Lung (tissue), 12 donors: ENCODE measurements around the gene SLC8A1. TPM values are rescaled to one million over a fixed set of nuclear protein-coding genes. Genes with fewer than 3 reads are reported as not detected.

Experiments used
- ATAC-seq: fragments of 200-7000 bp; cut with Tn5 transposase; one replicate; pipeline ENCODE4 v1.9.1; 2020; ENCODE audit warnings: moderate number of reproducible peaks; ENCODE audit not compliant: insufficient read depth, low FRiP score
- DNase-seq, 3 donors: peaks; one replicate each; pipeline ENCODE4 v3.0.0-alpha.2; 2013 to 2017
- H3K27ac ChIP-seq, 2 donors: one replicate each; pipeline ENCODE4 v1.5.1; 2013; ENCODE audit warnings: mild to moderate bottlenecking in 2 of 2, moderate library complexity in 2 of 2, control low read depth in 1 of 2, inconsistent platforms in 1 of 2, low read depth in 1 of 2, low read length in 1 of 2
- H3K27me3 ChIP-seq, 3 donors: one replicate each; pipeline ENCODE4 v1.5.1; 2013; ENCODE audit warnings: low read length in 2 of 3; ENCODE audit not compliant: control insufficient read depth in 3 of 3, insufficient read depth in 3 of 3
- H3K36me3 ChIP-seq, 4 donors: one replicate each; pipeline ENCODE4 v1.5.1; 2013; ENCODE audit warnings: low read length in 4 of 4, mild to moderate bottlenecking in 1 of 4, moderate library complexity in 1 of 4; ENCODE audit not compliant: control insufficient read depth in 4 of 4, insufficient read depth in 4 of 4
- H3K4me1 ChIP-seq, 5 donors: one replicate each; pipeline ENCODE4 v1.5.1; 2013; ENCODE audit warnings: low read length in 5 of 5, mild to moderate bottlenecking in 2 of 5, moderate library complexity in 1 of 5; ENCODE audit not compliant: control insufficient read depth in 5 of 5, insufficient read depth in 5 of 5
- H3K4me3 ChIP-seq: one replicate; pipeline ENCODE4 v1.5.1; 2013; ENCODE audit warnings: mild to moderate bottlenecking, control low read depth, moderate library complexity
- H3K9ac ChIP-seq, 2 donors: one replicate each; pipeline ENCODE4 v1.5.1; 2013; ENCODE audit warnings: low read length in 2 of 2, control low read depth in 1 of 2; ENCODE audit not compliant: insufficient read depth in 1 of 2
- H3K9me3 ChIP-seq, 4 donors: one replicate each; pipeline ENCODE4 v1.5.1; 2013; ENCODE audit warnings: low read length in 3 of 4, mild to moderate bottlenecking in 1 of 4, moderate library complexity in 1 of 4; ENCODE audit not compliant: control insufficient read depth in 4 of 4, insufficient read depth in 3 of 4
- WGBS, 2 donors: extraction: QIAGEN DNeasy Blood & Tissue Kit; methylation state at CpG; one replicate each; pipeline ENCODE4 v1.1.7; 2013; 5-methylcytosine and 5-hydroxymethylcytosine counted together
- polyA plus RNA-seq, 2 donors: library from polyadenylated mRNA; stranded (reverse); fragments of 200-250 nt; gene quantifications; one replicate each; pipeline ENCODE4 v1.2.1, GENCODE V29; 2013
- total RNA-seq, 2 donors: library from RNA; depleted of rRNA in 1 of 2; stranded (reverse); fragments of >200 nt in 1 of 2; gene quantifications; one replicate each; pipeline ENCODE4 v1.2.1, GENCODE V29; 2014 to 2021
- TF ChIP-seq, protein P1 (sequence below): IDR thresholded peaks from 2 replicates; pipeline ENCODE4 v1.5.1; 2012; ENCODE audit warnings: mild to moderate bottlenecking; ENCODE audit errors: control extremely low read depth, extremely low read depth
- donor health status: control.
- donor health status: control.
- donor health status: Bipolar disorder and iron deficiency.
- donor health status: healthy.
- donor health status: DM: yes; HTN: yes; CAD: no.

SLC8A1 gene
- total and polyA plus RNA-seq, 4 donors: 1.2 to 34.7 (median 18.4) TPM

DNA sequence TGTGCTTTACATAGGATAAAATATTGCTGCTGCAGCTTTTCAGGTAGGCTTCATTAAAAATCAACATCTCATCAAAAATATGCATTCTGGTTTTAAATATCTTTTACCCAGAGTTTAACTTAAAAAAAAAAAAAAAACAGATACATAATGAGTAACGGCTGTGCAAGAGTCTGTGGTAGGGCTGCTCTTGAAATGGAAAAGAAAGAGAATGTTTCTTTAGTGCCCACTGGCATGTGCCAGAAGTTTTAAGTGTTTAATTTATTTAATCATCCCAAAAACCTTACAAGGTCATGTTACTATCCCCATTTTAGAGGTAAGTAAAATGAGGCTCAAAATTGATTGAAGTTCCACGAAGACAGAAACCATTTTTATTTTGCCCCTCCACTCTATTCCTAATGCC is 92.1 kb downstream of the SLC8A1 start:
- H3K9ac ChIP-seq: no peak overlapping the region

DNA sequence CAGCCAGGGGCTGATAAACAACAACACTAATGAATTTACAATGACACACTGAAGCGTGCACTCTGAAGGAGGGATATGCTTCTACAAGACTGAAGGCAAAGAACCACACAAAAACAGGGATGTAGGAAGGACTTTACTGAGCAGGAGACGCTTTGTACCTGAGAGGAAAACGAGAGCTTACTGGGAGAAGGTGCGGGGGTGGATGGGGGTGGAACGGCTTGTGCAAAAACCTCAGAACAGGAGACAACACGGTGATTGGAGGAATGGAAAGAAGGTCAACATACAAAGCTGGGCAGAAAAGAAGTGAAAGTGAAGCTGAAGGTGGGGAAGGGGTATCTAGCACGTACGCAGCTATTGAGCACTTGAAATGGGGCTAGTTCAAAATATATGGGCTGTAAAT is 93.1 kb downstream of the SLC8A1 start:
- H3K27me3 ChIP-seq: no peaks in the 10 kb centered on the region
- TF ChIP-seq, protein P1, sequence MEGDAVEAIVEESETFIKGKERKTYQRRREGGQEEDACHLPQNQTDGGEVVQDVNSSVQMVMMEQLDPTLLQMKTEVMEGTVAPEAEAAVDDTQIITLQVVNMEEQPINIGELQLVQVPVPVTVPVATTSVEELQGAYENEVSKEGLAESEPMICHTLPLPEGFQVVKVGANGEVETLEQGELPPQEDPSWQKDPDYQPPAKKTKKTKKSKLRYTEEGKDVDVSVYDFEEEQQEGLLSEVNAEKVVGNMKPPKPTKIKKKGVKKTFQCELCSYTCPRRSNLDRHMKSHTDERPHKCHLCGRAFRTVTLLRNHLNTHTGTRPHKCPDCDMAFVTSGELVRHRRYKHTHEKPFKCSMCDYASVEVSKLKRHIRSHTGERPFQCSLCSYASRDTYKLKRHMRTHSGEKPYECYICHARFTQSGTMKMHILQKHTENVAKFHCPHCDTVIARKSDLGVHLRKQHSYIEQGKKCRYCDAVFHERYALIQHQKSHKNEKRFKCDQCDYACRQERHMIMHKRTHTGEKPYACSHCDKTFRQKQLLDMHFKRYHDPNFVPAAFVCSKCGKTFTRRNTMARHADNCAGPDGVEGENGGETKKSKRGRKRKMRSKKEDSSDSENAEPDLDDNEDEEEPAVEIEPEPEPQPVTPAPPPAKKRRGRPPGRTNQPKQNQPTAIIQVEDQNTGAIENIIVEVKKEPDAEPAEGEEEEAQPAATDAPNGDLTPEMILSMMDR: no peak
- H3K27ac ChIP-seq: no peak overlapping the region
- H3K9me3 ChIP-seq: peaks cover 0 to 2% (median 0%) of the 10 kb centered on the region in 4 donors
- no peak overlapping the region for H3K4me3 ChIP-seq
- H3K4me1 ChIP-seq: peaks cover 0 to 17% (median 0%) of the 10 kb centered on the region in 5 donors
- H3K36me3 ChIP-seq: no peaks in the 10 kb centered on the region
- DNase-seq: no peak
- H3K9ac ChIP-seq: no peak overlapping the region
- 87 to 90% methylated on average over 8 of the region's 8 CpGs for WGBS, 2 donors
- no peak for ATAC-seq

More for the DNA sequence above, 92.1 kb downstream of the SLC8A1 start:
- Histone ChIP-seq H3K27me3 (no peaks in the 10 kb centered on the region), H3K36me3 (no peaks in the 10 kb centered on the region), H3K9me3 (peaks cover 0 to 2% (median 0%) of the 10 kb centered on the region in 4 donors), H3K4me3 (no peak overlapping the region), H3K27ac (peak overlapping the region in 1 of 2 donors; percentile 70), H3K4me1 (peaks cover 0 to 18% (median 0%) of the 10 kb centered on the region in 5 donors)
- TF ChIP-seq, protein P1: no peak
- WGBS, 2 donors: 89 to 94% methylated on average over 2 of the region's 2 CpGs
- no peak for DNase-seq
- no peak for ATAC-seq

DNA sequence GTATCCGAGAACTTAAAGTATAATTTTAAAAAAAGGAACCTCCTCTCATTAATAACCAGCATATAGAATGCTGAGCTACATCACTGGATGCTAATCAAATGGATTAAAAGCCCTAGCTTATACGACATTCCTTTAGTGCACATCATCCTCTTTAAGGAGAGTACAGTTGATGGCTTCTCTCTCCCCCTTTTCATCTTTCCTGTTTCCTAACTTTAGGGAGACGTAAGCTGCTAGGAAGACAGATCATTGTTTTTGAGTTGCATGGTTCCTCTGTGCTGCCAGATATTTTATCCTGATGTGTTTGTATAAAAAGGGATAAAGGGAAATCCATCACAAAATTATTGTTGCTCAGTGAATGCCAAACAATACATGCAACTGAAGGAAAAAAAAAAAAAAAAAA is 94.2 kb downstream of the SLC8A1 start:
- peak overlapping the region in 1 of 2 donors; percentile 9 for H3K27ac ChIP-seq
- no peak overlapping the region for H3K4me3 ChIP-seq
- peaks cover 0 to 2% (median 0%) of the 10 kb centered on the region in 4 donors for H3K9me3 ChIP-seq
- WGBS, 2 donors: 71 to 77% methylated on average over 3 of the region's 3 CpGs
- no peak for ATAC-seq
- no peak for DNase-seq
- no peak overlapping the region for H3K9ac ChIP-seq
- H3K27me3 ChIP-seq: no peaks in the 10 kb centered on the region
- TF ChIP-seq, protein P1: no peak
- peaks cover 0 to 28% (median 3%) of the 10 kb centered on the region in 5 donors for H3K4me1 ChIP-seq
- H3K36me3 ChIP-seq: no peaks in the 10 kb centered on the region

DNA sequence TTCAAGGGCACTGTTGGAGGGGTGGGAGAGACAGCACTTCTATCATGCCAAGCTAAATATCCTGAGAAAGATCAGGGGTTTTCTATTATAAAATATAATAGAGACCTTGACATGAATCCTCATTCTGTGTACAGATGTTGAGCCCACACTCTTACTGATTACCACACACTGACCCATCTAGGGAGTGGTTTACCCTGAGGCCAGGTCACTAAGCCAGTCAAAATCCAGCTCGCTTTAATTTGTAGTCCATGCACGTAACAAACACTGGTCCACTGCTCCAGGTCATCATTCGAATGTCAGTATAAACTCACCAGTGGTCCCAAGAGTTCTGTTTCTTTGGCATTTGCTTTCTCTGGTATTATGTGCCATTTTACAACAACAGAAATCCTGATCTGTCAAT is 96.4 kb downstream of the SLC8A1 start:
- TF ChIP-seq, protein P1: no peak
- Histone ChIP-seq H3K27me3 (no peaks in the 10 kb centered on the region), H3K9ac (no peak overlapping the region), H3K9me3 (peaks cover 0 to 2% (median 0%) of the 10 kb centered on the region in 4 donors), H3K36me3 (no peaks in the 10 kb centered on the region), H3K4me1 (peaks cover 0 to 23% (median 3%) of the 10 kb centered on the region in 5 donors), H3K27ac (no peak overlapping the region), H3K4me3 (no peak overlapping the region)
- DNase-seq (no peak), ATAC-seq (no peak)
- 93 to 98% methylated on average over 3 of the region's 3 CpGs for WGBS, 2 donors
